Measurements from ENCODE around the gene AIG1.

Gene AIG1

DNA sequence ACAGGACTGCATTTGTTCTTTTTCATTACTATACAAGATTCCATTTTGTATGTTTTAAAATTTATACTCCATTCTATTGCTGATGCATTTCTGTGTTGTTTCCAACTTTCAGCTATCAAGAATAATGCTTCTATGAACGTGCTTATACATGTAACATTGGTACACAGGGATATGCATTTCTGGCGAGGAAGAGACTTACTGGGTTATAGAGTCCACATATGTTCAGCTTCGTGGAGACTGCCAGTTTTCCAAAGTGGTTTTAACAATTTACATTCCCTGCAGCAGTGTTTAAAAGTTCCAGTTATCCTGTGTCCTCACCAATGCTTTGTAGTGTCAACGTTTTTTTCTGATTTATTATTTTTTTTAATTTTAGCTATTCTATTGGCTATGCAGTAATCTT, 48.5 kb downstream of the AIG1 start:
- Histone ChIP-seq H2AFZ (ENCODE audit: low read length, unreplicated experiment) (no peak overlapping the region), H3K4me3 (ENCODE audit: low read depth, low read length) (no peak overlapping the region), H3K4me1 (ENCODE audit: control insufficient read depth, insufficient read depth, low read length, unreplicated experiment) (peaks cover 3% of the 10 kb centered on the region), H3K27ac (ENCODE audit: low read depth, low read length) (no peak overlapping the region), H3K79me2 (ENCODE audit: control insufficient read depth, insufficient read depth, low read length, unreplicated experiment) (no peaks in the 10 kb centered on the region), H3K27me3 (ENCODE audit: insufficient read depth, low read length) (no peaks in the 10 kb centered on the region), H3K36me3 (ENCODE audit: insufficient read depth, low read length) (no peaks in the 10 kb centered on the region)

DNA sequence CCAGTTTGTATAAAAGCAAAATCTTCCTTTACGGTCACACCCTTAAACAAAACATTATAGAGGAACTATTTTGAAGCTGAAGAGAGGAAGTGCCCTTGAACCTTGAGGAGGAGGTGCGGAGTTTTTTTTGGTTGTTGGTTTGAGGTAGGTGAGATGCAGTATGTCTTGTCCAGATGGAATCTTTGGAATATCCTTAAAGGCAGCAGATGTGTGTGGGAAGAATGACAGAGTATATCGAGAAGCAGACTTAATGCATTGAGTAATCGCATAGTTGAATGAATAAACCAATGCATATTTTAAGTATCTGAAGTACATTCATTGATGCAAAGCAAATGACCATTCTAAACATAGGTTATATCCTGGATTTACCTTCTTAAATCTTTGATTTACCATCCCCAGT, 49.9 kb downstream of the AIG1 start:
- no peaks in the 10 kb centered on the region for H3K27me3 ChIP-seq (ENCODE audit: insufficient read depth, low read length)
- no peak overlapping the region for H3K27ac ChIP-seq (ENCODE audit: low read depth, low read length)
- H3K4me3 ChIP-seq (ENCODE audit: low read depth, low read length), result no peak overlapping the region
- H3K36me3 ChIP-seq (ENCODE audit: insufficient read depth, low read length), result no peaks in the 10 kb centered on the region
- H2AFZ ChIP-seq (ENCODE audit: low read length, unreplicated experiment), result no peak overlapping the region
- peaks cover 3% of the 10 kb centered on the region for H3K4me1 ChIP-seq (ENCODE audit: control insufficient read depth, insufficient read depth, low read length, unreplicated experiment)
- H3K79me2 ChIP-seq (ENCODE audit: control insufficient read depth, insufficient read depth, low read length, unreplicated experiment), result no peaks in the 10 kb centered on the region

DNA sequence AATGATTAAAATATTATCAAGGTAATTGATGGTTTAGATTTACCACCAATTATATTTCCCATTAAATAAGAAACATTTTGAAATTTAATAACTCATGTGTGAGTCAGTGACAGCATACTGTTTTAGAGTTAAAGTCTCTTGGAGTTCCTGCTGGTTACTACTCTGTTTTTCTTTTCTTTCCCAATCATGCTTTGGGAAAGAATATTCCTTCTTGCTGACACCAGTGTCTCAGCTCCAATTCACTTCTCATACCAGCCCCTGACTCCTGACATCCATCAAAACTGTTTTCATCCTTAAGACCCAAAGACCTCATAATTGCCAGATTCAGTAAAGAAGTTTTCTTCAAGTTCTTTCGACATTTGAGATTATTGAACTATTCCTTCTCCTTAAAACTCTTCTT, 50.3 kb downstream of the AIG1 start:
- no peaks in the 10 kb centered on the region for H3K79me2 ChIP-seq (ENCODE audit: control insufficient read depth, insufficient read depth, low read length, unreplicated experiment)
- H3K36me3 ChIP-seq (ENCODE audit: insufficient read depth, low read length), result no peaks in the 10 kb centered on the region
- no peak overlapping the region for H3K27ac ChIP-seq (ENCODE audit: low read depth, low read length)
- H2AFZ ChIP-seq (ENCODE audit: low read length, unreplicated experiment), result no peak overlapping the region
- no peak overlapping the region for H3K4me3 ChIP-seq (ENCODE audit: low read depth, low read length)
- H3K4me1 ChIP-seq (ENCODE audit: control insufficient read depth, insufficient read depth, low read length, unreplicated experiment), result peaks cover 3% of the 10 kb centered on the region
- H3K27me3 ChIP-seq (ENCODE audit: insufficient read depth, low read length), result no peaks in the 10 kb centered on the region

DNA sequence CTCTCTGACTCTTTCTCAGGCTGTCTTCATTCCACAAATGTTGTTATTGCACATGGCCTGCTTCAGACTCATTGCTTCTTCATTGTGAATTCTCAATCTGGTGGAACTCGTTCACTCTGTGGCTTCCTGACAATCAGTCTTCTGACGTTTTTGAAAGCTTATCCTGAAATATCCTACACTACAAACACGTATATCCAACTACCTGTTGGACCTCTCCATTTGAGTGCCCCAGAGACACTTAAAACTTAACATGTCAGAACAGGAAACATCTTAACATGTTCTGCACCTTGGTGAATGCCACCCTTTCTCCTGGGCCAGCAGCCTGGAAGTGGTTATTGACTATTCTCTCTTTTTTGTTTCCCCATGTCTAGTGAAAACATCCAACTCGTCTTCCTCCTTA, 50.8 kb downstream of the AIG1 start:
- Histone ChIP-seq H3K36me3 (ENCODE audit: insufficient read depth, low read length) (no peaks in the 10 kb centered on the region), H3K4me1 (ENCODE audit: control insufficient read depth, insufficient read depth, low read length, unreplicated experiment) (peaks cover 3% of the 10 kb centered on the region), H3K27me3 (ENCODE audit: insufficient read depth, low read length) (no peaks in the 10 kb centered on the region), H2AFZ (ENCODE audit: low read length, unreplicated experiment) (no peak overlapping the region), H3K4me3 (ENCODE audit: low read depth, low read length) (no peak overlapping the region), H3K27ac (ENCODE audit: low read depth, low read length) (no peak overlapping the region), H3K79me2 (ENCODE audit: control insufficient read depth, insufficient read depth, low read length, unreplicated experiment) (no peaks in the 10 kb centered on the region)

DNA sequence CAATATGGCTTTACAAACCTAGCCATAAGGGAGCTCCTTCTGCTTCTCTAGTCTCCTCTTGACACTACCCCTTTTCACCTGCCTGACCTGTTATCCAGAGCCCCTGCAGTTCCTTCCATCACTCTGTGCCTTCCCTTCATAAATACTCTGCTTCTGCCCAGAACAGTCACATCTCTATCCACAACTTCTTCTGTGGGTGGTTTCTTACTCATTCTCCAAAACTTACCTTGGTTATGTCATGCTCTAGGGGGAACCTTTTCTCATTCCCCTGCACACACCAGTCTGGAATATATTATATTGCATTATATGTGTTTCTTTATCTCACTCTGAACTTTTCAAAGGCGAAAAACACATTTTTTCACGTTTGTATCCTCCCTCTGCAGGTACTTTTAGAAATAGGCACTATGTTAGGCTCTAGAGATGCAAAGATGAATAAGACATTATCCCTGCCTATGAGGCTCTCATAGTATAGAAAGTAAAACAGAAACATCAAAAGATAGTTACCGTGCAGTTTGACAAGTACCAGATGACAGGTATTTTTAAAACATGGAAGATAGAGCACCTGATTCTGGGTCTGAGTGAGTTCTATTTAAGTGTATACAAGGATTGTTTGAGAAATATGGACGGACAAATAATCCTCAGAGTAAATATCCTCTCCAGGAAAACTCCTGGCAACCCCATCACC, 51.5 kb downstream of the AIG1 start:
- no peak overlapping the region for H3K27ac ChIP-seq (ENCODE audit: low read depth, low read length)
- peaks cover 3% of the 10 kb centered on the region for H3K4me1 ChIP-seq (ENCODE audit: control insufficient read depth, insufficient read depth, low read length, unreplicated experiment)
- H3K36me3 ChIP-seq (ENCODE audit: insufficient read depth, low read length), result no peaks in the 10 kb centered on the region
- H2AFZ ChIP-seq (ENCODE audit: low read length, unreplicated experiment), result no peak overlapping the region
- no peaks in the 10 kb centered on the region for H3K27me3 ChIP-seq (ENCODE audit: insufficient read depth, low read length)
- no peaks in the 10 kb centered on the region for H3K79me2 ChIP-seq (ENCODE audit: control insufficient read depth, insufficient read depth, low read length, unreplicated experiment)
- H3K4me3 ChIP-seq (ENCODE audit: low read depth, low read length), result no peak overlapping the region

DNA sequence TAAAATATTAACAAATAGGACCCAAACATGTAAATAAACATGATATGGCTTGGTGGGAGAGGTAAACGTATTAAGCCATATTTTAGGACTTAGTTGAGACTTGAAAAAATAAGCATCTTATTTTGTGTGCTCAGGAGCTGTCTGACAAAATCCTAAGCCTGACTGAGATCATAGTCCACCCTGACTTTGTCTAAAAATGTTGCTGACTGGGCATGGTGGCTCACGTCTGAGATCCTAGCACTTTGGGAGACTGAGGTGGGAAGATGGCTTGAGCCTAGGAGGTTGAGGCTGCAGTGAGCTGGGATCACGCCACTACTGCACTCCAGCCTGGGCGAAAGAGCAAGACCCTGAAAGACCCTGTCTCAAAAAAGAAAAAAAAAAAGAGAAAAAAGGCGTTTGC, 52.1 kb downstream of the AIG1 start:
- H3K27me3 ChIP-seq (ENCODE audit: insufficient read depth, low read length), result no peaks in the 10 kb centered on the region

DNA sequence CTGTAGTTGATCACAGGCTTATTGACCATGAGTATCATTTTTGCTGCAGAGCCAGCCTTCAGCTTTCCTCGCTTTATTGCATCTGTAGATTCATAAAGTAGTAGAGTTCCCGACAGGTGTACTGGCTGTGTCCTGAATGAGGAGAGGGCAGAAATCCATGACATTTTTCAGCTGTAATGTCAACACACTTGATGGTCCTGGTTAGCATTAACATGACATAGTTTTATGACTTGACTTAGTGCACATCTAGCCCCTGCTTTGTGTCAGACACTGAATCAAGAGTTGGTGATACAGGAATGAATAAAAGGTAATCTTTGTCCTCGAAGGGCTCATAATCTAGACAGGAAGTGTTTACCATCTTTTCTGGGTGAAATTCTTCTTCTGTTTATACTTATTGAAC, 55.0 kb downstream of the AIG1 start:
- no peak overlapping the region for H3K27ac ChIP-seq (ENCODE audit: low read depth, low read length)
- no peak overlapping the region for H3K4me3 ChIP-seq (ENCODE audit: low read depth, low read length)
- H3K79me2 ChIP-seq (ENCODE audit: control insufficient read depth, insufficient read depth, low read length, unreplicated experiment), result no peaks in the 10 kb centered on the region
- no peak overlapping the region for H2AFZ ChIP-seq (ENCODE audit: low read length, unreplicated experiment)
- H3K27me3 ChIP-seq (ENCODE audit: insufficient read depth, low read length), result no peaks in the 10 kb centered on the region
- no peaks in the 10 kb centered on the region for H3K4me1 ChIP-seq (ENCODE audit: control insufficient read depth, insufficient read depth, low read length, unreplicated experiment)
- H3K36me3 ChIP-seq (ENCODE audit: insufficient read depth, low read length), result no peaks in the 10 kb centered on the region

More for the DNA sequence above, 52.1 kb downstream of the AIG1 start:
- Histone ChIP-seq H3K27ac (ENCODE audit: low read depth, low read length) (no peak overlapping the region), H3K36me3 (ENCODE audit: insufficient read depth, low read length) (no peaks in the 10 kb centered on the region), H3K4me3 (ENCODE audit: low read depth, low read length) (no peak overlapping the region), H2AFZ (ENCODE audit: low read length, unreplicated experiment) (no peak overlapping the region), H3K79me2 (ENCODE audit: control insufficient read depth, insufficient read depth, low read length, unreplicated experiment) (no peaks in the 10 kb centered on the region), H3K4me1 (ENCODE audit: control insufficient read depth, insufficient read depth, low read length, unreplicated experiment) (peaks cover 3% of the 10 kb centered on the region)

DNA sequence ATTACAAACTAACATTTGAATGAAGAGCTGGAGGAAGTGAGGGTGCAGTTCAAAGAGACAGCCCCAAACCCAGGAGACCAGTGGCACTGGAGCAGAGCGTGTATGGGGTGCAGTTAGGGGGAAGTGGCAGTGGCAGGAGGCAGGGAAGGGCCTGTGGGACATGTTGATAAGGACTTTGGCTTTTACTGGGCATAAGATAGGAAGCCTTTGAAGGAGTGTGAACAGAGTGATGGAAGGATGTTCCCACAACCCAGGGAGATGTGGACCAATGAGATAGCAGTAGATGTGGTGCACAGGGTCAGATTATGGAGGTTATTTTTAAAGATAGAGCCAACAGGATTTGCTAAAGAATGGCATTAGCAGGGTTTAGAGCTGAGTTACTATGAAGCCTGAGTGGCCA, 56.4 kb downstream of the AIG1 start:
- H3K36me3 ChIP-seq (ENCODE audit: insufficient read depth, low read length), result no peaks in the 10 kb centered on the region
- no peaks in the 10 kb centered on the region for H3K79me2 ChIP-seq (ENCODE audit: control insufficient read depth, insufficient read depth, low read length, unreplicated experiment)
- H3K4me3 ChIP-seq (ENCODE audit: low read depth, low read length), result no peak overlapping the region
- no peaks in the 10 kb centered on the region for H3K27me3 ChIP-seq (ENCODE audit: insufficient read depth, low read length)
- H3K4me1 ChIP-seq (ENCODE audit: control insufficient read depth, insufficient read depth, low read length, unreplicated experiment), result no peaks in the 10 kb centered on the region
- no peak overlapping the region for H3K27ac ChIP-seq (ENCODE audit: low read depth, low read length)
- H2AFZ ChIP-seq (ENCODE audit: low read length, unreplicated experiment), result no peak overlapping the region

DNA sequence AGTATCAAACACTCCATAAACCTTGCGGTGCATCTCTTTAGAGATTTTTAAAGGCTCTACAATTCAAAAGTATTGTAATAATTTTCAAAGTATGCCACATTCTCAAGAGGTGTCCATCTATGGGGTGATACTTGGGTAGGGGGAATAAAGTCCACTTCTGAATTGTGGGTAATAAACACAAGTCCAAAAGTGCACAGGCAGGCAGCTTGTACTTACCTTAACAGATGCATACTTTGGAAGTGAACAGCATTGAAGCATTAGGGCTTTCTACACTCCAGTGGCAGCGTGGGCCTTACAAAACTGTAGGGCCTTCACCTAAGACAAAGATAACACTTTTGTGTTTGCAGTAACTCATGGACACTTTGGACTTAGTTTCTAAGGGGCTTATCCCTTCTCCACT, 58.6 kb downstream of the AIG1 start:
- H3K27ac ChIP-seq (ENCODE audit: low read depth, low read length), result no peak overlapping the region
- no peak overlapping the region for H2AFZ ChIP-seq (ENCODE audit: low read length, unreplicated experiment)

DNA sequence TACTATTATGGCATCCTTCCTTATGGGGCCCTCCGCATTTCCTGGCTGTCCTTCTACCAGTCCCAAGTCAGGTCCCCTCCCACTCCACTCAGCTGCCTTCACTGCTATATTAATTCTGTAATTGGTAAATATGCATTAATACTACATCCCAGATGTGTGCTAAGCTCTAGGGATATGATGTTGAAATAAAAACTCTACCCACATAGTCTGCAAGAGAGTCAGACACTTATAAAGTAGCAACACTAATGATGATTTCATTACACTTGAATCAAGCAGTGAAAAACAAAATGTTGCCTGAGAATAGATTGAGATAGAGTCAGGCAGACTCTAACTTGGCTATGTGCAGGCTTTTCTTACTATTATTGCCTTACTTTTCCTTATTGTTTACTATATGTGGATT, 62.4 kb downstream of the AIG1 start:
- Histone ChIP-seq H2AFZ (ENCODE audit: low read length, unreplicated experiment) (no peak overlapping the region), H3K79me2 (ENCODE audit: control insufficient read depth, insufficient read depth, low read length, unreplicated experiment) (no peaks in the 10 kb centered on the region), H3K4me3 (ENCODE audit: low read depth, low read length) (no peak overlapping the region), H3K27ac (ENCODE audit: low read depth, low read length) (no peak overlapping the region), H3K4me1 (ENCODE audit: control insufficient read depth, insufficient read depth, low read length, unreplicated experiment) (no peaks in the 10 kb centered on the region), H3K36me3 (ENCODE audit: insufficient read depth, low read length) (no peaks in the 10 kb centered on the region), H3K27me3 (ENCODE audit: insufficient read depth, low read length) (no peaks in the 10 kb centered on the region)

More for the DNA sequence above, 58.6 kb downstream of the AIG1 start:
- Histone ChIP-seq H3K36me3 (ENCODE audit: insufficient read depth, low read length) (no peaks in the 10 kb centered on the region), H3K27me3 (ENCODE audit: insufficient read depth, low read length) (no peaks in the 10 kb centered on the region), H3K4me1 (ENCODE audit: control insufficient read depth, insufficient read depth, low read length, unreplicated experiment) (no peaks in the 10 kb centered on the region), H3K79me2 (ENCODE audit: control insufficient read depth, insufficient read depth, low read length, unreplicated experiment) (no peaks in the 10 kb centered on the region), H3K4me3 (ENCODE audit: low read depth, low read length) (no peak overlapping the region)

DNA sequence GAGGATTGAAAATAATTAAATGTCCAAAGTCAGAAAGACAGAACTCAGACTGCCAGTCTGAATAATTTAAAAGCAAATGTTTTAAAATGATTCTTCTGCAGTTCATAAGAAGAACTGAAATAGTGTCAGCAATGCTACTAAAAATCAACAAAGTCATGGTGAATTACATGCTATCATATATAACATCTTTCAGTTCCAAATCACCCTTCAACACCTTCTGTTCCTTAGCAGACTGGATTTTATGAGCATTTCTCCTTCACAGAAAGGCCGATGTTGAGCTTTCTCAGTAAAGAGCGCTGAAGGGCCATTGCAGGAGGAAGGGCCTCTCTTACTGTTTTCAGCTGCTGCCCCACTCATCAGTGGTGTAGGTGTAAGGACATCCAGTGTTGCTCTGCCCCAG, 63.3 kb downstream of the AIG1 start:
- no peaks in the 10 kb centered on the region for H3K36me3 ChIP-seq (ENCODE audit: insufficient read depth, low read length)
- H3K27ac ChIP-seq (ENCODE audit: low read depth, low read length), result no peak overlapping the region
- H3K4me1 ChIP-seq (ENCODE audit: control insufficient read depth, insufficient read depth, low read length, unreplicated experiment), result no peaks in the 10 kb centered on the region
- H3K79me2 ChIP-seq (ENCODE audit: control insufficient read depth, insufficient read depth, low read length, unreplicated experiment), result no peaks in the 10 kb centered on the region
- no peak overlapping the region for H3K4me3 ChIP-seq (ENCODE audit: low read depth, low read length)
- no peak overlapping the region for H2AFZ ChIP-seq (ENCODE audit: low read length, unreplicated experiment)
- no peaks in the 10 kb centered on the region for H3K27me3 ChIP-seq (ENCODE audit: insufficient read depth, low read length)
